HepG2 (cell line): Measurements from ENCODE around the gene TBC1D20. TPM values are rescaled to one million over a fixed set of nuclear protein-coding genes. Genes with fewer than 3 reads are reported as not detected.

Source experiments
- EED ChIP-seq: sonication (generic); formaldehyde crosslinking; IDR thresholded peaks from 2 replicates; pipeline ENCODE4 v1.5.0; 2020; ENCODE audit warnings: mild to moderate bottlenecking, missing genetic modification reagents
- FOXP1 ChIP-seq, 2 experiments: fragments of 450-650 bp in 1 of 2; IDR thresholded peaks; 2 replicates each; pipeline ENCODE4 v1.6.1; 2017 to 2018; ENCODE audit warnings: antibody characterized with exemption in 1 of 2
- HCFC1 ChIP-seq: fragments of 150-350 bp; IDR thresholded peaks from 2 replicates; pipeline ENCODE4 v1.6.1; 2014; ENCODE audit warnings: low read depth, low read length
- HES4 ChIP-seq: sonication (generic); formaldehyde crosslinking; IDR thresholded peaks from 2 replicates; pipeline ENCODE4 v1.9.0; 2021; ENCODE audit warnings: mild to moderate bottlenecking, missing genetic modification reagents, borderline replicate concordance
- HNRNPH1 ChIP-seq: fragments of 200-400 bp; formaldehyde crosslinking; optimal IDR thresholded peaks from 2 replicates; pipeline ENCODE3; 2017; ENCODE audit warnings: mild to moderate bottlenecking, low read depth, low read length
- ISL2 ChIP-seq: sonication (generic); formaldehyde crosslinking; IDR thresholded peaks from 2 replicates; pipeline ENCODE4 v1.5.0; 2020; ENCODE audit warnings: missing genetic modification reagents
- MTA1 ChIP-seq: sonication (generic); formaldehyde crosslinking; IDR thresholded peaks from 2 replicates; pipeline ENCODE4 v1.4.0; 2020; ENCODE audit warnings: missing genetic modification reagents, mild to moderate bottlenecking, borderline replicate concordance
- MYC ChIP-seq: sonication (generic); formaldehyde crosslinking; IDR thresholded peaks from 2 replicates; pipeline ENCODE4 v1.9.0; 2021; ENCODE audit warnings: missing genetic modification reagents, borderline replicate concordance
- ZNF138 ChIP-seq: sonication (generic); formaldehyde crosslinking; IDR thresholded peaks from 2 replicates; pipeline ENCODE4 v1.5.0; 2020; ENCODE audit warnings: mild to moderate bottlenecking, low read depth, missing genetic modification reagents
- ZNF264 ChIP-seq: sonication (generic); formaldehyde crosslinking; IDR thresholded peaks from 2 replicates; pipeline ENCODE4 v1.4.0; 2020; ENCODE audit warnings: missing genetic modification reagents
- ZNF34 ChIP-seq: sonication (generic); formaldehyde crosslinking; IDR thresholded peaks from 2 replicates; pipeline ENCODE4 v1.4.0; 2020; ENCODE audit warnings: mild to moderate bottlenecking, missing genetic modification reagents, borderline replicate concordance
- ZNF512B ChIP-seq: sonication (generic); formaldehyde crosslinking; IDR thresholded peaks from 2 replicates; pipeline ENCODE4 v1.5.1; 2020; ENCODE audit warnings: missing genetic modification reagents, mild to moderate bottlenecking, borderline replicate concordance
- ZNF639 ChIP-seq: conservative IDR thresholded peaks from 2 replicates; pipeline ENCODE4 v1.6.1; 2018; ENCODE audit warnings: missing genetic modification reagents
- ZNF747 ChIP-seq: sonication (generic); formaldehyde crosslinking; IDR thresholded peaks from 2 replicates; pipeline ENCODE4 v1.8.1; 2023; ENCODE audit warnings: missing genetic modification reagents, mild to moderate bottlenecking, borderline replicate concordance
- ZNF749 ChIP-seq: sonication (generic); formaldehyde crosslinking; IDR thresholded peaks from 2 replicates; pipeline ENCODE4 v1.8.0; 2022; ENCODE audit warnings: mild to moderate bottlenecking, missing genetic modification reagents, moderate library complexity, borderline replicate concordance
- ZNF790 ChIP-seq: sonication (generic); formaldehyde crosslinking; IDR thresholded peaks from 2 replicates; pipeline ENCODE4 v1.8.0; 2022; ENCODE audit warnings: missing genetic modification reagents, mild to moderate bottlenecking, borderline replicate concordance
- ZSCAN12 ChIP-seq: sonication (generic); formaldehyde crosslinking; IDR thresholded peaks from 2 replicates; pipeline ENCODE4 v1.9.0; 2021; ENCODE audit warnings: mild to moderate bottlenecking, missing genetic modification reagents
- ZSCAN20 ChIP-seq: sonication (generic); formaldehyde crosslinking; IDR thresholded peaks from 2 replicates; pipeline ENCODE4 v1.4.0; 2020; ENCODE audit warnings: missing genetic modification reagents, mild to moderate bottlenecking, borderline replicate concordance
- polyA plus RNA-seq, 8 experiments: library from polyadenylated mRNA; depleted of rRNA in 3 of 8; stranded (reverse) in 7 of 8; unstranded in 1 of 8; fragments of >200 nt; fragmentation: Illumina TruSeq in 4 of 8; extraction: Trizol in 4 of 8; gene quantifications; 2 replicates each; pipeline versions ENCODE4 v1.2.1 to v1.2.3, GENCODE V29; 2011 to 2016; ENCODE audit warnings: low read depth in 4 of 8, missing spikeins in 1 of 8, mixed read lengths in 1 of 8; ENCODE audit not compliant: insufficient read depth in 1 of 8
- total RNA-seq, 5 experiments: library from RNA; depleted of rRNA; stranded (reverse); fragments of >200 nt; fragmentation: Illumina TruSeq; extraction: Trizol; gene quantifications; 2 replicates each; pipeline ENCODE4 v1.2.3, GENCODE V29; 2016; ENCODE audit warnings: low read depth in 1 of 5
- TF ChIP-seq, protein P1 (sequence below): sonication (generic); formaldehyde crosslinking; IDR thresholded peaks from 2 replicates; pipeline ENCODE4 v1.5.1; 2020; ENCODE audit warnings: mild to moderate bottlenecking, moderate library complexity, missing genetic modification reagents
- TF ChIP-seq, protein P2 (sequence below): sonication (generic); formaldehyde crosslinking; IDR thresholded peaks from 2 replicates; pipeline ENCODE4 v1.4.0; 2020; ENCODE audit warnings: low read depth, mild to moderate bottlenecking, missing genetic modification reagents

The TBC1D20 gene
- total and polyA plus RNA-seq, 2 of the 13 experiments (the other 11 are each of a cell fraction or from before 2014, with no cell fraction given): 36.6 to 47.1 TPM

- TF ChIP-seq ZNF639 (CRISPR knock-in tag) (no peak; the same call in 1 of the 2 replicates), ZSCAN12 (no peak; the same call in 1 of the 2 replicates), ZSCAN20 (CRISPR knock-in tag) (0 out of 2 replicates have a peak, but pooled peaks have one; percentile 72), ISL2 (CRISPR knock-in tag) (no peak; the same call in 1 of the 2 replicates), HCFC1 (no peak), ZNF264 (CRISPR knock-in tag) (peak; percentile 77; the same call in 1 of the 2 replicates), ZNF512B (peak; percentile 67; the same call in 1 of the 2 replicates), ZNF749 (CRISPR knock-in tag) (no peak), EED (CRISPR knock-in tag) (peak; percentile 23; the same call in 1 of the 2 replicates), ZNF747 (0 out of 2 replicates have a peak, but pooled peaks have one; percentile 69), ZNF34 (CRISPR knock-in tag) (0 out of 2 replicates have a peak, but pooled peaks have one; percentile 29), FOXP1 (IDR thresholded peaks at IDR 0.05) (no peak), FOXP1 (CRISPR knock-in tag; IDR thresholded peaks at IDR 0.05) (0 out of 2 replicates have a peak, but pooled peaks have one; percentile 5), MYC (no peak), MTA1 (no peak), HES4 (CRISPR knock-in tag) (no peak), ZNF138 (CRISPR knock-in tag) (no peak), ZNF790 (CRISPR knock-in tag) (no peak), HNRNPH1 (no peak)
- TF ChIP-seq, protein P1, sequence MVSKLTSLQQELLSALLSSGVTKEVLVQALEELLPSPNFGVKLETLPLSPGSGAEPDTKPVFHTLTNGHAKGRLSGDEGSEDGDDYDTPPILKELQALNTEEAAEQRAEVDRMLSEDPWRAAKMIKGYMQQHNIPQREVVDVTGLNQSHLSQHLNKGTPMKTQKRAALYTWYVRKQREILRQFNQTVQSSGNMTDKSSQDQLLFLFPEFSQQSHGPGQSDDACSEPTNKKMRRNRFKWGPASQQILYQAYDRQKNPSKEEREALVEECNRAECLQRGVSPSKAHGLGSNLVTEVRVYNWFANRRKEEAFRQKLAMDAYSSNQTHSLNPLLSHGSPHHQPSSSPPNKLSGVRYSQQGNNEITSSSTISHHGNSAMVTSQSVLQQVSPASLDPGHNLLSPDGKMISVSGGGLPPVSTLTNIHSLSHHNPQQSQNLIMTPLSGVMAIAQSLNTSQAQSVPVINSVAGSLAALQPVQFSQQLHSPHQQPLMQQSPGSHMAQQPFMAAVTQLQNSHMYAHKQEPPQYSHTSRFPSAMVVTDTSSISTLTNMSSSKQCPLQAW: no peak
- TF ChIP-seq, protein P2, sequence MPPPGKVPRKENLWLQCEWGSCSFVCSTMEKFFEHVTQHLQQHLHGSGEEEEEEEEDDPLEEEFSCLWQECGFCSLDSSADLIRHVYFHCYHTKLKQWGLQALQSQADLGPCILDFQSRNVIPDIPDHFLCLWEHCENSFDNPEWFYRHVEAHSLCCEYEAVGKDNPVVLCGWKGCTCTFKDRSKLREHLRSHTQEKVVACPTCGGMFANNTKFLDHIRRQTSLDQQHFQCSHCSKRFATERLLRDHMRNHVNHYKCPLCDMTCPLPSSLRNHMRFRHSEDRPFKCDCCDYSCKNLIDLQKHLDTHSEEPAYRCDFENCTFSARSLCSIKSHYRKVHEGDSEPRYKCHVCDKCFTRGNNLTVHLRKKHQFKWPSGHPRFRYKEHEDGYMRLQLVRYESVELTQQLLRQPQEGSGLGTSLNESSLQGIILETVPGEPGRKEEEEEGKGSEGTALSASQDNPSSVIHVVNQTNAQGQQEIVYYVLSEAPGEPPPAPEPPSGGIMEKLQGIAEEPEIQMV (CRISPR knock-in tag): peak; percentile 50
Measured at GRCh38 chr20:406200-407132, 55.9 kb downstream of the TBC1D20 start (continued).
